Regular cardiac myocyte (primary cell): ENCODE results near the gene C8A. TPM values are rescaled to one million over a fixed set of nuclear protein-coding genes. Genes with fewer than 3 reads are reported as not detected.

Experiments
- total RNA-seq: library from RNA; depleted of rRNA; stranded (reverse); fragments of >200 nt; gene quantifications from 2 replicates; pipeline ENCODE4 v1.2.3, GENCODE V29; 2014

C8A gene
- total RNA-seq, result not detected in 2 replicates

GRCh38 chr1:56854521-56855099 lies at the start of gene C8A:
TSS of gene C8A (plus strand) at chr1:56854797. CDS start at chr1:56854902, 105 bp downstream.

GRCh38 chr1:56819387-56819899 lies 35.2 kb upstream of the C8A start, which contains the start of gene FYB2:
TSS of gene FYB2 (minus strand) at chr1:56819404. CDS start at chr1:56819290, 114 bp downstream.

DNA sequence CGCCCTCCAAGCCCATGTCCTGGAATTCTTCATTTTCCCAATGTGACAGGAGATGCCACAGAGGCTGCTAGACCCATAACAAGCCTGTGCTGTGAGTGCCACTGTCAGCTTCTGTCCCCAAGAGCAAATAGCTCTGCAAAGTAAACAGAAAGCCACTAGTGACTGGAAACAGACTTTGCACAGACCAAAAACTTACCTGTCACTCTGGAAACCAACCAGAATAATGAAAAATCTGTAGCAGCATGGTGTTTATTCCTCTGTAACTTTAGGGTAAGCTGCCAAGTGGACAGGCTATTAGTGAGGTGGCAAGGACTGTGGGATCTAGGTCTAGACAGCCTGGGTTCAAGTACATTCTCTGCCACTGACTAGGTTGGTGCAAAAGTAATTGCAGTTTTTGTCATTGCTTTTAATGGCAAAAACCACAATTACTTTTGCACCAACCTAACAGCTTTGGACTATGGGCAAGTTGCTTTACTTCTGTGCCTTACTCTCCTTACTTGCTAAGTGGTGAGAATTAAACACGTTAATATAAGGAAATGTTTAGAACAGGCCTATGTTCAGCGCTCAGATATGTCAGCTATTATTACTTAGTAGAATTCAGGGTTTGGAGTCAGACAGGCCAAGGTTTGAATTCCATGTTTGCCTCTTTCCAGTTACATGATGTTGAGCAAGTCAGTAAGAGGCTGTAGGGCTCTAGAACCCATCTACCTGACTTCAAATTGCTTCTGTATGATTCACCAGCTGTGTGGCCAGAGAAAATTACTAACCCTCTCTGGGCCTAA lies 111.5 kb downstream of the C8A start, which contains the start of gene C8B:
TSS of gene C8B (minus strand) at position 100 of the 782 bp plus-strand sequence. CDS start at position 33, 67 bp downstream.

Other genes with a start within 250 kb of the C8A start
- gene PRKAA2, start 209.5 kb upstream of the C8A start, total RNA-seq, result 5.2 and 6.8 TPM in 2 replicates
- not detected in 2 replicates for gene FYB2, start 35.4 kb upstream of the C8A start, total RNA-seq
- gene C8B, start 111.2 kb downstream of the C8A start, total RNA-seq, result not detected in 2 replicates